Activated CD4-positive, alpha-beta T cell treated with anti-CD3 and anti-CD28 coated beads, Interleukin-2, Interleukin-6, amounts not matched to agents 100 ng/mL and 50 ng/mL, durations not matched to agents 16 hours and 8 hours (primary cell): ENCODE measurements around the gene KCNIP1.

Source experiments
- DNase-seq: peaks from one replicate; pipeline ENCODE4 v3.0.0-alpha.2; 2020

KCNIP1 gene

GRCh38 chr5:170571281-170571731 is 67.5 kb downstream of the KCNIP1 start:
- DNase-seq: no peak

DNA sequence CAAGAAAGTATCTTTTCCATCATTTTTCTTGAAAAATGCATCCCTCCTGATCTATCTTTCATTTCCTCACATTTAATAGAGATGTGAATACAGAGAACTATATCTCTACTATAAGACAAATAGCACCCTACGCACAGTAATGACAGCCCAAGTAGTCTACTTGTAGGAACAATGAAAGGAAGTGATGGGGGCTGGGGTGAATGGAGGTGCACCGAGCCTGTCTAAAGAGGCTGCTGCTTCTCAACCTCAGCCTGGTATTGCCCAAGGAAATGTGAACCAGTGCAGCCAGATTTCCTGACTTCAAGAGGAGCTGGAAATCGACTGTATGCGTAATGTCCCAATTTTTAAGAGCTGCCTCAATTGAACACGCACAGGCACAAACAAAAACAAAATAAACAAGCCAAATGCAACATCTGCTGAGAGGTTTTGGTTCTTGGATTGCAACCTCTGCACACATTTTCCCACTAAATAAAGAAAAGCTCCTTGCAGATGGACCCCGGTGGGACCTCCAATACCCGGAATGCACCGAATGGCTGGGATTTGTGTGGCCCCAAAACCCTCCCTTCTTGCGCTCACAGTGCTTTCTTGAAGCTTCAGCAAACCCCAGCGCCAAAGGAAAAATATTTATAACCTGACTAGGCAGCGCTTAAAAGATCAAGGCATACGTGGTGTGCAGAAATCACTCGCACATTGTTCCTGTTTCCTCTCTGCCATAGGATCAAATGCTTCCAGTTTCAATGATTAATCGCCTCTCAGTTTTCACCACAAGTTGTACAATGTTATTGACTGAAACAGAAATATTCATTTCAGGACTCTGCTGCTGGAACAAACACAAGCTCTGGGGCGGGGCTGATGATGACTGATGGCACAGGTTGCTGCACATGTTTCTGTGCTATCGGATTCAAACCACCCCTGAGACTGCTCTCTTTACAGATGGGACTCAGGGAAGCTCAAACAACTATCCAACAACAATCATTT is 68.3 kb downstream of the KCNIP1 start:
- peak; percentile 87 for DNase-seq

GRCh38 chr5:170573114-170573513 is 69.3 kb downstream of the KCNIP1 start:
- no peak for DNase-seq

DNA sequence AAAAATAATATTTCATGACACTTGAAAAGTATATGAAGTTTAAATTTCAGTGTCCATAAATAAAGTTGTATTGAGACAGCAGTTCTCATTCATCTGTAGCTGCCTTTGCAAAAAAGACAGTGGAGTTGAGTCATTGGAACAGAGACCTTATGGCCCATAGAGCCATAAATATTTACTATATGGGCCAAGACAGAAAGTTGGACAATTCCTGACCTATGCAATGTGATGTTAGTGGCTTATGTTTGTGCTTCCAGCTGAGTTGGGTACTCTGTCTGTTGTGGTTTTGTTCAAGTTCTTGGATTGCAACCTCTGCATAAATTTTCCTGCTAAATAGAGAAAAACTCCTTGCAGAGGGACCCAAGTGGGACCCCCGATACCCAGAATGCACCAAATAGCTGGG is 69.8 kb downstream of the KCNIP1 start:
- DNase-seq: no peak

- no peak for DNase-seq
Observed at GRCh38 chr5:170576602-170577535, 73.0 kb downstream of the KCNIP1 start.

DNA sequence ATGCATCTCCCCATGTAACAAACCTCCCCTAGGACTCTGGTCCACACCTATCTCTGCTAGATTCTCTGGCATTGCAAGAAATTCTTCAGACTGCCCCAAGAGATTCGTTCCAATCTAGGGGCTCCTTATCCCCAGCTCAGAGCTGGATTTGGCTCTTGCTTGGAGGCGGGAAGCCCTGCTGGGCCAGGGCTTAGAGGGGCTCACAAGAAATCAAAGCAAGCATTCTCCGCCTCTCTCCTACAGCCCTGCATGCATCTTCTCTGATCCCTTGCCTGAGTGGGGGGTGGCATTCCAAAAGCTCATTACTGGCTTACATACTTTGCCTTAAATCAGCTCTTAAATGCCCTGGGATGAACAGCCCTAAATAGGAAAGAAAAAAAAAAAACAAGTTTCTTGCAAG is 75.8 kb downstream of the KCNIP1 start:
- DNase-seq: no peak

GRCh38 chr5:170581211-170581610 is 77.4 kb downstream of the KCNIP1 start:
- no peak for DNase-seq

- no peak for DNase-seq
Observed at GRCh38 chr5:170582644-170583330, 79.0 kb downstream of the KCNIP1 start.

DNA sequence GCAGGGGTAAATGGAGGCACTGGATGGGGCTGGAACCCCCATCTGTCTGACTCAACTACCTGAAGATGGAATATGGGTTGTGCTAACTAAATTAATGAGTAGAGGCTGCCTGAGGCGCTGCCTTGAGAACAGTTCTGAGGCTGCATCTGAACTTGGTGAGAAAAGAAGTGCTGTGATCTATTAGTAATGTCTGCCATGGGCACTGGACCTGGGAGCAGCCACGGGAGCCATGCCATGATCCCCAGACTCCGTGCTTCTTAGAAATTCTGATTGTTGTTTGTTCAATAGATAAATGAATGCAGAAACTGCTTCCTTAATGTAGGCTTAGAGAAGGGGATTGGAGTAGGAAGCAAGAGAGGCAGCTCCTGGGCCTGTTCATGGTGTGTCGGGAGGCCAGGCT is 80.2 kb downstream of the KCNIP1 start:
- DNase-seq: no peak

DNA sequence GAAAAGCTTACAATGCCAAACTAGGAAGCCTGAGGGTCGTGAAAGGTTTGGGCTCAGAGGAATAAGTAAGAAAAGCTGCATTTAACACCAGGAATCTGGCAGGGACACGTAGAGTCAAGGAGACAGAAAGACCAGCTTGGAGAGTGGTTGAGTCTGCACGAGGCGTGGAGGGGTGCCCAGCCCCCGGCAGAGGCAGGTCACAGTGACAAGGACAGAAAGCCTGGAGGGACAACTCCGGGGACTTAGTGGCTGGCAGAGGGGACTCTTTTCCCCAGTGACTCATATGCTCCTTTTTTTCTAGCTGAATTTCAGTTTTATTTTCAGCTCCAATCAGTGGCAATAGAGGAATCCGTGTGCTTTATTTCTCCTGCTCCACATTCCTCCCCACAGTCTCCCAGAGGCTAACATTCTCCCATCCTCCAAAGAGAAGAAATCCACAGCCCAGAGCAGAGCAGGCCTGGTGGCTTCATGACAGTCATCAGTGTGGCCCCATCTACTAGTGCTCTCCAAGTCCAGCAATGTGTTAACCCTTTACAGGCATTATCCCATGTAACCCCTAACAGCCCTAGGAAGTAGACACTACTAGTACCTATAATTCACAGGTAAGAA is 80.7 kb downstream of the KCNIP1 start:
- no peak for DNase-seq

- DNase-seq: no peak
Observed at GRCh38 chr5:170585273-170585948, 81.6 kb downstream of the KCNIP1 start.

DNA sequence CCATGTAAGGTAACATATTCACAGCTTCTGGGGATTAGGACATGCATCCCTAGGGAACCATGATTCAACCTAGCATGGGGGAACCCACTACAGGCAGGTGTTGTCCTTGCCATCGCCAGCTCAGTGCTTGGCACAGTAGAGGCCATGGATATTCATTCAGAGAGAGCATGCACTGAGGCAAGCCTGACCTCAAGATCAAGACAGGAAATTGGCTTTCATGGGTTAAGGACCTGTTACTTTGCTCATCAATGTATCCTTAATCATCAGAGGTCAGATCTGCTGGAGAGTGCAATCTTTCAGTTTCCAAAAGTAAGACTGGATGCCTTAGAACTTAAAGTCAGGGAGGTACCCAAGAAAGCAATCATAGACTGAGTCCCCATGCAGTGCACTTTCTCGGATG is 84.0 kb downstream of the KCNIP1 start:
- no peak for DNase-seq

GRCh38 chr5:170589643-170590042 is 85.8 kb downstream of the KCNIP1 start:
- no peak for DNase-seq

DNA sequence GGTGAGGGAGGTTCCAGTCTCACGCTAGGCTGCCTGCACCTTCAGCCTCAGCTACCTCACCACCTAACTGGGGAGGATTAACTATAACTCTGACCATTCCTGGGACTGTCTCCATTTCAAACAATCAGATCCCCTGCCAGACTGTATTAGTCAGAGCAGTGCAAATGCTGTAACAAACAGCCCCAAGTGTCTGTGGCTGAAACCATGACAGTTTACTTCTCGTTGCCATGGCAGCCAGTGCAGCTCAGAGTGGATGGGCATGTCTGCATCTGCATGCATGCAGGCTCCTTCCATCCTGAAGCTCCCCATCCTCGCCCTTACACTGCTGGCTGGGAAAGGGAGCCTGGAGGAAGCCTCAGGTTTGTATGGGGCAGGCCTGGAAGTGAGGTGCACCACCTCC is 86.7 kb downstream of the KCNIP1 start:
- DNase-seq: no peak

GRCh38 chr5:170591054-170591453 is 87.2 kb downstream of the KCNIP1 start:
- no peak for DNase-seq

- no peak for DNase-seq
Observed at GRCh38 chr5:170596482-170597044, 92.7 kb downstream of the KCNIP1 start.

GRCh38 chr5:170597109-170597751 is 93.4 kb downstream of the KCNIP1 start:
- DNase-seq: peak; percentile 86

GRCh38 chr5:170597872-170598271 is 94.1 kb downstream of the KCNIP1 start:
- no peak for DNase-seq

DNA sequence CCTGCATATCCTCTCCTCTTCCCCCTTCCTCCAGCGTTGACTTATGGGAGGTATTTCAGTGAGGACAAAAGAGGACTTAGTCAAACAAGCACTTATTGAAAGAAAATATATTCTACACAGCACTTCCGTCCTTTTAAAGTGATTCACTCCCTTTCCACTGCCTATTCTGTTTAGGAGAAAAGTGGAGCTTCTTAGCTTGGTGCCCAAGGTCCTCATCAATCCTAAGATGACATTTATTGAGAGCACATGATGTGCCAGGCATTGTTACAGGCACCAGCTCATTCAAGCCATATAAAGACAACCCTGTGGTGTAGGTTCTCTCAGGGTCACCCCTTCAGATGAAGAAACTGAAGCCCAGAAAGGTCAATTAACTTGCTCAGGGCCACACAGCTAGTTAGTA is 95.9 kb downstream of the KCNIP1 start:
- DNase-seq: no peak

- DNase-seq: no peak
Observed at GRCh38 chr5:170601619-170602018, 97.8 kb downstream of the KCNIP1 start.

DNA sequence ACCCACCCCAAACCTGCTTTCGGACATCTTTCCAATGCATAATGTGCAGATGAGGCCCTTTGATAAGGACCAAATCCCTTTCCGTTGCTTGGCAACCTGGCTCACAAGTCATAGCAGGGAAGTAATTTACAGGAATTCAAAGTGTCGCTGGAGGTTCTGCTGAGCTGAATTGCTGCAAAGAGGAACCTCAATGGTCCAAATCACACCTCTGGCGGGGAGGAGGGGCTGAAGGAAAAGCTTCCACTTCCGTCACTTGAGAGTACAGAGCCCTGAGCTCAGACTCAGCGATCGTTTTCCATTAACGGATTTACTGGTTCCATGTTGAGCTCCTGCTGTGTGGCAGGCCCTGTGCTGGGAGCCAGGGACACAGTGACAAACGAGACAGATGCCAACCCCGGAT is 99.3 kb downstream of the KCNIP1 start:
- no peak for DNase-seq
